Measurements from ENCODE around the gene USP6NL.
"Not testable (repeated sequence)": the region's sequence is repeated elsewhere in the genome, so short reads cannot be mapped to it uniquely, and the experiment has no call there.

Gene USP6NL

DNA sequence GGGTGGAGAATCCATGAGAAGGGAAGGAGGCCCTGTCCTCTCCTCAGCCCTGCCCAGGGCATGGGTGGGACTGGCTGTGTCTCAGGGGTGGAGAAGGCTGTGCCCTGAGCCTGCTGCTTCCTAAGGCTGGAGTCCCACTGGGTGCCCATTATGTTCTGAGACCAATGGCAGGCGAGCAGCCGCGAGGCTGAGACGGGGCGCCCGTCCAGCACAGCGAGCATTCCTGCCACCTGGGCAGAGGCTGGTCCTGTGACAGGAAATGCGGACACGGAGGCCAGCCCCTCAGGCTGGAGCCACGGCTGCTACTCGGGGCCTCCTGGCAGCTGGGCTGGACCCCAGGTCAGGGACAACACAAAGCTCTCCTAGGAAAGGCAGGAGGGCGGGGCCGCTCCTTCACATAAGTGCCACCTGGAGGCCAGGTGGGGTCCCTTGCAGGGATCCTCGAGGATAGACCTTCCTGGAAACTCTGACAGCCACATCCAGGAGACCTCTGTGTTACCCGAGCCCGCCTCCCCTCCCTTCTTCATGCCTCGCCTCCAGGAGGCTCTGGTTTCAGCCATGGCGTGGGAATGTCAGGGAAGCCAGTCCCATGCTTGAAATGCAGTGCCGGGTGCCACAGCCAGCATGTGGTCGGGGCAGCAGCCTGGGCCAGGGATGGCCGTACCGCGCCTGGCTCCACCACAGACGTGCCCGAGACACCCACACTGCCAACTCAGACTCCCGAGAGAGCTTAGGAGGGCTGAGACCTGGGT lies 173.9 kb downstream of the USP6NL start:
- DNase-seq (ENCODE audit: extremely low spot score, insufficient read length, low read depth): no peak
- no peak for FAIRE-seq

DNA sequence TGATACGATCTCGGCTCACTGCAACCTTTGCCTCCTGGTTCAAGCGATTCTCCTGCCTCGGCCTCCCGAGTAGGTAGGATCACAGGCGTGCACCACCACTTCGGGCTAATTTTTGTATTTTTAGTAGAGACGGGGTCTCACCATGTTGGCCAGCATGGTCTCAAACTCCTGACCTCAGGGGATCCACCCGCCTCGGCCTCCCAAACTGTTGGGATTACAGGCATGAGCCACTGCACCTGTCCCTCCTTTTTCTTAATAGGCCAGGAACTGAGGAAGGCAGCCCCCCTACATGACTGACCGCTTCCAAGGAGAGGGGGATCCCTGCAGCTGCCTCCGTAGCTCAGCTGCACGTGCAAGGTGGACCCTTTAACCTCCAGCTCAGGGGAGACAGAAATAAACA lies 175.0 kb downstream of the USP6NL start:
- FAIRE-seq; DNase-seq (ENCODE audit: extremely low spot score, insufficient read length, low read depth): not testable (repeated sequence)

DNA sequence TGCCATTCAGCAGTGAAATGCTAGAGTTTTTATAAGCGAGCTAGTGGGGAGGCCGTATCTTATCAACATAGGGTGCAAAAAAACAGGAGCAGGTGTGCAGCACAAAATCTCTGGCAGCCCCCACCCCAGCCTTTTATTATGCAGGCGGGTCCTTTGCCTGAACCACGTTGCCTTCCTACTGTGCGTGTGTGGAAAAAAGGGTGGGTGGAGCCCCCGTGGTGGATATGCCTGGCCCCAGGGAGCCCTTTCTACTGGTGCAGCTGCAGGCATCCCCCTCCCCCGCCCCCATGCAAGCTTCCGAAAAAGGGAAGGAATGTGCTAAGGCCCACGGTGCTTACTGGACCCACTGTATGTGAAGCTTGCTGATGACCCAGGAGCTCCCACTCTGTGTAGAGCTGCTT lies 175.9 kb downstream of the USP6NL start:
- no peak for FAIRE-seq
- no peak for DNase-seq (ENCODE audit: extremely low spot score, insufficient read length, low read depth)

DNA sequence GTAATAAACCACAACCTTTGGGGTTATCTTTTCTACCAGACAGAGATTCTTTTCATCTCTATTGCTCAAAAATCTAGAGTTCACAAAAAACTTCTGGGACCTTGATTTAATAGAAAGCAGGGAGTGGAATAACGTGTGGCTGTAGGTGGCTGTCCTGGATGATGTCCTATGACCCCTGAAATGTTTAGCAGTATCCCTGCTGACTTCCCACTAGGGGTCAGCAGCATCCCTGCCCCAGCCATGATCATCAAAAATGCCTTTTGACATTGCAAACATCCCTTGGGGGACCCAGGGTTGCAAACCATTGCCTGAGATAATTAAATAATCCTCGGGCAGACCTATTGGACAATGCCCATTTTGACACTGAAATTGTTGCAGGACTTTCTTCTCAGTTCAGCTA lies 177.1 kb downstream of the USP6NL start:
- no peak for DNase-seq (ENCODE audit: extremely low spot score, insufficient read length, low read depth)
- peak; percentile 73 for FAIRE-seq

DNA sequence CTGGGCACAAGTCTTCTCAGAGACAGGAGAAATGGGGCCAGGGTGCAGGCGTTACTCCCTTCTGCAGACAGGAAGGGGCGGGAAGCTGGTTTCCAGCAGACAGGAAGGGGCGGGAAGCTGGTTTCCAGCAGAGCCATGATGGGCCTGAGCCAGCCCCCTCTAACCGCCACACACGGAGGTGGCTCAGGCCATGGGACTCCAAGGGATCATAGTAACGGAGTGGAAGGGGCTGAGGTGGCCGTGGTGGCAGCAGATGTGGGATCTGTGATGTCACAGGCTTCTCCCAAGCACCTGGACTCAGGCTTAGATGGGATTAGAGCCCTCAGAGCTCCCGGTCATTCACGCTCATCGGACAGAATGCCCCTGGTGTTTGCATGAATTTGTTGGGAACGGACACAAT lies 177.8 kb downstream of the USP6NL start:
- DNase-seq (ENCODE audit: extremely low spot score, insufficient read length, low read depth) (no peak), FAIRE-seq (no peak)

DNA sequence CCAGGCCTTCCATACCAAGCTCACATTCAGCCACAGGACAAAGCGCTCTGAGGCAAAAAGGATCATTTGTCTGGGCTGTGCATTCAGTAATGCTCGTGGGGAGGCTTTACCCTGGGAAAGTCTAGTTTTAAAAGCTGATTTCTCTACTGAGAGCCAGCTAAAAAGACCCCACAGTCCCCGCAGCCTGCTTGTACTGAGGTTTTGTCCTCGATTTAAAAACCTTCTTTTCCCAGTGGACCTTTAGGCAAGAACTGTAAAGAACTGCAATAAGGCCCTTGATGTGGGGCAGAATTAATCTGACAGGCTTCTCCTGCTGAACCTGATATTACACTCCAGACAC lies 180.3 kb downstream of the USP6NL start:
- FAIRE-seq (no peak), DNase-seq (ENCODE audit: extremely low spot score, insufficient read length, low read depth) (no peak)

DNA sequence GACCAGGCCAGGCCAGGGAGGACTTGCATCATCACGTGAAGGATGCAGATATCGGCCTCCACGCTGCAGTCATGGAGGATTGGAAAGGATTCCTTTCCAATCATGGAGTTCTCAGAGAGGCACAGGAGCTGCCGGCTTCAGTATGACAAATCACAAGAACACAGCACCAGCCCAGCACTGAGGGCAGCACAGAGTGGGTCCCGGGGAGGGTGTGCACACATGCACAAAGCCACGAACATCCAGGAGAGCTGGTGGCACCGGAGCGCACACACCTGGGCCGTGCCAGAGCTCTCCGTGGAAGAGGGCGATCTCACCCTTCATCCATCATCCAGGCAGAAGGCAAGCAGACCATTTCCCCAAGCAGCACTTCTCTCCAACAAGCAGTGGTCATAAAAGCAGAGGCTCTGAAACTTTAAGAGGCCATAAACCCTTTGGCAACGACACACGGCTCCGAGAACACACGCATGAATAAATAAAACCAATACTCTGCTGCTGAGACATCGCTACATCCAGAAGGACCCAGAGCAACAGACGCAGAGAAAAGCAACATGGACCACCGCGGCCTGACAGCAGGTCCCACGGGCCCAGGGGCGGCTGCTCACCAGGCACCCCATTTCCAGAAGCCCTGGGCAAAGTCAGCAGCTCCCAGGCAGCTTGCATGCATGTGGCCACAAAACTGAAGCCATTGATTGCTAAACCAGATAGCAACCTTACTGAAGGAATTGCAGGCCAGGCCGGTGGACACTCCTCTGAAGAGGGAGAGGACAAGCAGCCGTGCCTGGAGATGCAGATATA lies 180.8 kb downstream of the USP6NL start:
- FAIRE-seq (no peak), DNase-seq (ENCODE audit: extremely low spot score, insufficient read length, low read depth) (no peak)

DNA sequence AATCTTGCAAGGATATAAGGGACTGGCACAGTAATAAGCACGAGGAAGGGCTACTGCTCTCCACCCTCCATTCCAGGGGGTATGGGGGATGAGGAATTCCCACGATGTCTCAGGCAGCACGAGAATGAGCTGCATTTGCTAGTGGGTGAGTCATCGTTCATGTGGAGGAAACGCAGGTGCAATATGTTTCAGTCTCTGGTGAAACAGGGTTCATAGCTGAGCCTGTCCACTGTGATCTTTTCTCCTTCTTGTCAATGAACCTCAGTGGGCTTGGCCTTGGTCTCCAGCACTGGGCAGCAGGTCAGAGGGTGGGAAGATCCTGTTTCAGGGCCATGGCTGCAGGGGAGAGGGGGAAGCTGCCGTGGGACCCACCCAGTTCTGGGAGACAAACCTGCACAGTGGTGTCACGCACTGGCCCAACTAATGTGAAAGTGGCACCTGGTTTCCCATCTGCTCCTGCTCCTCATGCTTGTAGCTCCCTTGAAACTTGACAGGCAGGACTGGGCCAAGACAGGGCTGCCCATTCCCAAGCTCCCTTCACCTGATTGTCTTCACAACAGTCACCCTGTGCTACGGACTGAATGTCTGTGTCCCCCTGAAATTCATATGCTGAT lies 181.9 kb downstream of the USP6NL start:
- no peak for FAIRE-seq
- DNase-seq (ENCODE audit: extremely low spot score, insufficient read length, low read depth): no peak

DNA sequence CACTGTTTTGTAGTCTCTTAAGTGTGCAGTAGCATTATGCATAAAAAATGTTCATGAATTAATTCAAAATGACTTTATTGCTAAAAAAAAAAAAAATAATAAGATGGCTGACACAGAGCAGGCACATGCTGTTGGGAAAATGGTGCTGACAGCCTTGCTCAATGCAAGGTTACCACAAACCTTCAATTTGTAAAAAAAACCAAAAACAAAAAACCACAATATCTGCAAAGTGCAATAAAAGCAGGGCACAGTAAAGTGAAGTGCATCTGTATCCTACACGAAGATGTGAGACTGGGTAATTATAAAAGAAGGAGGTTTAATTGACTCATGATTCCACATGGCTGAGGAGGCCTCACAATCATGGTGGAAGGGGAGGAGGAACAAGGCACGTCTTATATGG lies 185.8 kb downstream of the USP6NL start:
- DNase-seq (ENCODE audit: extremely low spot score, insufficient read length, low read depth) (no peak), FAIRE-seq (no peak)

DNA sequence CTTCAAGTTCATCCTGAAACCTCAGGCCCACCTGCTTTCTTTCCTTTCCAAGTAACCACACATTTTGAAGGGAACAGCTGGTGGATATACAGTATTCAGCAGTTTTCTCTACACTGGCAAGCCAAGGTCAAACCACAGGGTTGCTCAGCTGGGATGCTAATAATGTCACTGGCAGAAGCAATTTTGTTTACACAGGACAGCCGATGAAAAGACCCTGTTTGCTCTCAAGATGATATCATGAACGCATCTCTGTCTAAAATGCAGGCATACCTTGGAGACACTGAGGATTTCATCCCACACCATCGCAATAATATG lies 186.2 kb downstream of the USP6NL start:
- FAIRE-seq (no peak), DNase-seq (ENCODE audit: extremely low spot score, insufficient read length, low read depth) (no peak)

DNA sequence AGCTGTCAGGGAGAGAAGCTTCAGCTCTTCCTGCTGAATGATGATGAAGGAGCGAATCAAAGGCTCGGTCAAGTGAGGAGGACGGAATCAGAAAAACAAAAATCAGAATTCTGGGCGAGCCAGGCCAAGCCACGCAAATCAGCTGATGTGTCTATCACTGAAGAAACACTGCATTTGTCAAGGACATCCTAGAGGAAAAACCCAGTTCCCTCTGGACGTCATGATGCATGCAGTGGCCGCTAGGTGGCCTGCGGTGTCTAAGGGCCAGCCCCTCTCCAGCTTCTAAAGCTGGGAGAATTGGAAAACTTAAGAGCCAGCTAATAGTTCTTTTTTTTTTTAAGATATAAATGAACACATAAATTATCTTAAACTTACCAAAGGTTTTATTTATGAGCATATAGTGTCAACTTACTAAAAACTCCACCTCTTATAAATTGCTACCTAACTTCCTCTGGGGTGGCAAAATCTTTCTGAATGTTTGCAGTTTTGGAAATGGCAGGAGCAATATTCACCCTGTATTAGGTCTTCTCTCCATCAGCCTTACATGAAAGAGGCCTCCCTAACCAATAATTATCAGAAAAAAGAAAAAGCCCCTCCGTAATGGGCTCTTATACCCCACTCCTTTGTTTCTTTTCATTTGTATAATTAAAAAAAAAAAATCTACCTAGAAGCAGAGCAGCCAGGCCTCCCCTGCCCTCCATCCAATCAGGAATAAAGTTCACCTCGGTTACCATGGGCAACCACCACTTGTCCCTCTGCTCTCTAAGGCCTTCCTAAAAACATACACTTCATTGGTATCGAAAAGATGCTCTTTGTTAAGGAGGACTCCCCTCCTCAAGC lies 186.8 kb downstream of the USP6NL start:
- DNase-seq (ENCODE audit: extremely low spot score, insufficient read length, low read depth) (peak; percentile 44), FAIRE-seq (peak; percentile 84)

DNA sequence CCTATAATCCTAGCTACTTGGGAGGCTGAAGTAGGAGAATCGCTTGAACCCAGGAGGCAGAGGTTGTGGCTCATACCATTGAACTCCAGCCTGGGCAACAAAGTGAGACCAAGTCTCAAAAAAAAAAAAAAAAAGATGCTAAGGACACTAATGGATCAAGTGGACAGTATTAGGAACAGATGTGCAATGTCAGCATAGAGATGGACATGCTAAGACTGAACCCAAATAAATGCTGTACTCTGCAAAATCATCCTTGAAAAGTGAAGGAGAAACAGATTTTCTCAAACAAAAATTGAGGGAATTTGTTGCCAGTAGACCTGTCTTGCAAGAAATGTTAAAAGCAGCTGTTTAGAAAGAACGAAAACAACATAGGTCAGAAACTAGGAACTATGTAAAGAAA lies 194.5 kb downstream of the USP6NL start:
- FAIRE-seq (no peak), DNase-seq (ENCODE audit: extremely low spot score, insufficient read length, low read depth) (no peak)

DNA sequence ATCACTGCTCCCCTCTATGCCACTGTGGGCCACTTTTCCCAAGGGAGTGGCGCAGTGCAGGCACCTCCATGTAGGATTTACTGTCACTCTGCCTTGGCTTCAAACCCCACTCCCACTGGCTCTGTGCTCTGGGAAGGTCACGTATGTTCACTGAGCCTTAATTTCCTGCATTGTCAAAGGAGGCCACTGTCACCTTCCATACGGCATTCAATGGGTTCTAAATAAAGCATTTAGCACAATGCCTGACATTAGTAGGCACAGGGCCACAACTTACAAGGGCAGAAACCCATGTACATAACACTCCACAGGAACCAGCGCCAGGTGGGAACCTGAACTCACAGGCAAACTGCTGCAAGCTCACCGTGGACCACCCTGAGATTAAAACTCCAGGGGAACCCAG lies 196.4 kb downstream of the USP6NL start:
- DNase-seq (ENCODE audit: extremely low spot score, insufficient read length, low read depth) (no peak), FAIRE-seq (no peak)

DNA sequence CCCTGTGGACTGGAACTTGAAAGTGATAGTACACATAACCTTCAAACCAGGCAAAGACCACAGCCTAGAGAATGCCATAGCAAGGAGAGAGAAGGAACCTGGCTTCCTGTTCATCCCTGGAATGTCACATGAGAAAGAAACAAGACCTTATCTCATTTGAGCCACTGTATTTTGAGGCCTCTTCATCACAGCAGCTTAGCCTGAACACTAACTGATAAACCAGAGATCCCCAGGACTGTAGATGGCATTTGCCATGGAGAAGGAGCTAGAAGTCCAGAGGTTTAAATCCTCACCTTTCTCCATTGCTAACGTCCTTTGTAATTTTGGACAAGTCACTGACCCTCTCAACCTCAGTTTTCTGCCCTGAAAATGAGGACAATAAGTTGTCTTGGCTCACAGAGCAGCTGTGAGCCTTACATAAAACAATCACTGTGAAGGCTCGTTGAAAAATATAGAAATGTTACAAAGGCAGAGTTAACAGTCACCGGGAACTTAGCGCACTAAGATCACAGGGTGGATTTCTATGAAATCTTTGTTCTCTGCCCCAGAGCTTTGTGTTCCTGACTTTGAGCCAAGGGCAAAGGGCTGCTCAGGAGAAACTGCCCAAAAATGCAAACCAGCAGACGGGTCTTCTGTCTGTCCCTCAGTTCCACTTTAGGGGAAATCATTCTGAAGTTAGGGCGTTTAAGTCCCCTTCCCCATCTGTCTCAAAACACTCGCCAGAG lies 197.0 kb downstream of the USP6NL start:
- no peak for DNase-seq (ENCODE audit: extremely low spot score, insufficient read length, low read depth)
- no peak for FAIRE-seq

DNA sequence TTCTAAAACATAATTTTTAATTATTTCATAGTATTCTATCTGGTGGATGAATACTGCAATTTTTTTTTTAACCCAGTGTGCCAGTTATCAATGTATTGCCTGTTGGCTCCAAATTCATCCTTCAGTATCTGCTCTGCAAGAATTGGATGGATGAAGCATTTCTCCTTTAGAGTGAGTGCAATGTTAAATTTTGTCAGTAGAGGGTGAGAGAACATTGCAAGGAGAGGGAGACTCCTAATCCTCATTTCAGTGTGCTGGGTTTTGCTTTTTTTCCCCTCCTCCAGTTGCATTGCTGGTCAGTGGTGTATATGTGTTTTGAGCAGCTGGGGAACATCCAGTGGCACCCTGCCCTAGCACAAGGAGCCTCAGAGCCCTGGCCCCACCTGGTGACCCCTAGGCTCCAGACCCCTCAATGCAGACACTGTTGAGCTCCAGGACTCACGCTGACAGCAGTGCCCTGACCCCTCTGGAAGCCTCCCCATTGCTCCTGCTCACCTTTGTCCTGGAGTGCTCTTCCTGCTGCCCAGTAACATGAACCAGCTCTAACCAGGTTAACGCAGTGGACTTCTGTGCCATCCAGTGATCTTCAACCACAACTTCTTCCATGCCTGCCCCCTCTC lies 199.4 kb downstream of the USP6NL start:
- DNase-seq (ENCODE audit: extremely low spot score, insufficient read length, low read depth) (no peak), FAIRE-seq (no peak)

DNA sequence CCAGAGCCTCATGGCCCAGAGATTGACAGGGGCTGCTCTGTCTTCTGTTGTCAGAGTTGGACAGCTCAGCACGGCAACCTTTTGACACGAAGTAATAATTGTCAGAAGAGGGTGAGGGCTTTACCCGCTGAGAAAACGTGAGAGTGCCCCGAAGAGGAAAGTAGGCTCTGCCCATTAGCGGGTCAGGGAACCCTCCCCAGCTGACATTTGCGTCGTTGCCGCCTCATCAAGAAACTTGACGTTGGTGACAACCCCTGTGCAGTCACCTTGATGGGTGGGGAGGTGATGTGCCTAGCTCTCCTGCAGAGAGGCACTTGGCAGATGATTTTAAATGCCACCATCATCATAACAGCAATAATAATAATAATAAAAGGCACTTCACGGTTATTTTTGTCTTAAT lies 202.1 kb downstream of the USP6NL start:
- FAIRE-seq (no peak), DNase-seq (ENCODE audit: extremely low spot score, insufficient read length, low read depth) (no peak)

DNA sequence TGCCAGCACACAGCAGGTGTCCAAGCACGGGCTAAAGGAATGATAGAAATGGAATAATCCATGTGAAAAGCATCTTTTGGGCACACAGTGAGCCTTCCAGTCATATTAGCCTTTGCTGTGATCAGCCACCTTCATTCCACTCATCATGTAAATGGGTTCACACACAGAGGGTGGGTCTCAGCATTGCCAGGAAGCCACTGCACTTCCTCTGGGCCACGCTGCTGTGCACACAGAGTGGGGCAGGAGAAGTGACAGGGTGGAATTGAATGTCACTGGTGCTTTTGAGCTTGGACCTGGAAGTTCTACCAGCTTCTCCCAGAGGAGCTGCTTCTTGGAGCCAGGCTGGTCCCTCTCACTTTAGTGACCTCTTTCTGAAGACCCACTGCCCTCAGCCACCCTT lies 203.5 kb downstream of the USP6NL start:
- no peak for DNase-seq (ENCODE audit: extremely low spot score, insufficient read length, low read depth)
- no peak for FAIRE-seq

DNA sequence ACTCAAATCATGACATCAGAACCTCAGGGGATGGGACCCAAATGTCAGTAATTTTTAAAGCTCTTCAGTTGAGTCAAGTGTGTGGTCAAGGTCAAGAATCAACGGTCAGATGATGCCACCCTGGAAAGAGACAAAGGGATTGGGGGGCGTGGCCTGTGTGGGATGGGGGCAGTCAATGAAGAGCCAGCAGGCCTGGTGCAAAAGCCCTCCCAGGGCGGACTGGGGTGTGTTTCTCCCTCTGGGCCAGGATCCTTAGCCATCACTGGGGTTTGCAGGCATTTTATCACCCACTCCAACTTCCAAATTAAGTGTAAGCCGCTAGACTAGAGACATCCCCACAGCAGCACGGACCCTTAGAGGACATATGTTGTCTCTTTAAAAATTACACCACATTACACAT lies 204.7 kb downstream of the USP6NL start:
- DNase-seq (ENCODE audit: extremely low spot score, insufficient read length, low read depth) (no peak), FAIRE-seq (no peak)

DNA sequence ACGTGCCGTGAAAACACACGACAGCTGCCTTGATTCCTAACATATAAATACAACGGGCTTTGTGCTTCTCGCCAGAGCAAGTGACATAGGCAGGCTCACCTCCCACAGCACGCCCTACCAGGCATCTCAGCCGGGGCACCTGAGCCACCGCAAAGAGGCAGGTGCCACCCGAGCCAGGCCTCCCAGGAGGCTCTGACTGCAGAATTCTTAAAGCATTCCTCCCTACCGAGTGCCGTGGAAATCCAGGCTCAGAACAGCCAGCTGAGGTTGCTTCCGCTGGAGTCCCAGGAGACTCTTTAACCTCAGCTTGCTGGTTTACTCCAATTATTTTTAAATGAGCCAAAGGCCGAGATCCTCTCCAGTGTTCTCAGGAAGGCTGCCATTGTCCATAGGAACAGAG lies 206.5 kb downstream of the USP6NL start:
- DNase-seq (ENCODE audit: extremely low spot score, insufficient read length, low read depth) (no peak), FAIRE-seq (no peak)
